Heart right ventricle (tissue), 16 donors: ENCODE results near the gene THAP8. TPM values are rescaled to one million over a fixed set of nuclear protein-coding genes. Genes with fewer than 3 reads are reported as not detected.

Experiments
- ATAC-seq, 8 donors: fragments of 200-7000 bp; cut with Tn5 transposase; one replicate each; pipeline ENCODE4 v1.9.1; 2020; ENCODE audit warnings: mild to moderate bottlenecking in 8 of 8, moderate library complexity in 8 of 8, moderate number of reproducible peaks in 1 of 8
- DNase-seq, 2 donors: peaks; one replicate each; pipeline ENCODE4 v3.0.0-alpha.2; 2020
- H3K27ac ChIP-seq, 10 donors: fragments of 200-600 bp; sonication (generic) in 2 of 10; one replicate each; pipeline versions ENCODE4 v1.5.0 to v1.8.0; 2020 to 2022; ENCODE audit warnings: mild to moderate bottlenecking in 3 of 10
- H3K27me3 ChIP-seq, 7 donors: fragments of 200-600 bp; one replicate each; pipeline ENCODE4 v1.8.0; 2021 to 2022; ENCODE audit warnings: mild to moderate bottlenecking in 2 of 7
- H3K36me3 ChIP-seq, 9 donors: fragments of 200-600 bp; sonication (generic) in 1 of 9; one replicate each; pipeline versions ENCODE4 v1.5.0 to v1.8.0; 2020 to 2022; ENCODE audit warnings: mild to moderate bottlenecking in 2 of 9
- H3K4me1 ChIP-seq, 9 donors: fragments of 200-600 bp; sonication (generic) in 1 of 9; one replicate each; pipeline versions ENCODE4 v1.5.0 to v1.8.0; 2020 to 2022; ENCODE audit warnings: mild to moderate bottlenecking in 4 of 9
- H3K4me3 ChIP-seq, 10 donors: fragments of 200-600 bp; sonication (generic) in 2 of 10; one replicate each; pipeline versions ENCODE4 v1.5.0 to v1.8.0; 2020 to 2022; ENCODE audit warnings: mild to moderate bottlenecking in 7 of 10, moderate library complexity in 2 of 10
- H3K9me3 ChIP-seq, 11 donors: fragments of 200-600 bp in 10 of 11; sonication (generic) in 2 of 11; one replicate each; pipeline versions ENCODE4 v1.5.0 to v1.8.0; 2013 to 2022; ENCODE audit warnings: mild to moderate bottlenecking in 2 of 11, control low read depth in 1 of 11, moderate library complexity in 1 of 11
- WGBS, 2 donors: extraction: QIAGEN DNeasy Blood & Tissue Kit; methylation state at CpG; one replicate each; pipeline ENCODE4 v1.1.7; 2013; ENCODE audit warnings: inconsistent platforms in 1 of 2; 5-methylcytosine and 5-hydroxymethylcytosine counted together
- intact Hi-C, 10 donors: fragments of 100-400 bp; cut with DNase I; formaldehyde crosslinking; loops; one replicate each; pipeline versions ENCODE4 v1.11.1 to v1.14.2; 2022
- polyA plus RNA-seq, 2 donors: library from polyadenylated mRNA; stranded (reverse); fragments of 200-250 nt; gene quantifications; one replicate each; pipeline ENCODE4 v1.2.3, GENCODE V29; 2013
- total RNA-seq, 10 donors: library from RNA; stranded (reverse); fragmentation: NEBNext Ultra II Directional in 3 of 10; extraction: Animal tissue kit (Norgen Biotek cat#: 25700) in 3 of 10; gene quantifications; one replicate each; pipeline versions ENCODE4 v1.2.1 to v1.2.4, GENCODE V29; 2021 to 2023
- TF ChIP-seq, protein P1 (sequence below), 9 donors: fragments of 200-600 bp; sonication (generic) in 2 of 9; IDR thresholded peaks; one replicate each; pipeline versions ENCODE4 v1.5.0 to v1.8.0; 2021 to 2022; ENCODE audit warnings: antibody characterized with exemption in 9 of 9, mild to moderate bottlenecking in 5 of 9, moderate library complexity in 1 of 9
- donor health status: Arrhythmogenic right ventricular cardiomyopathy.
- donor health status: ischemic (EF 13 %, LVEDD 7.1; RV severe dilation, severe dysfunction).
- donor health status: healthy with polysubstance abuse.
- donor health status: DM: no; HTN: yes; CAD: no.
- donor health status: DM: no; HTN: no; CAD: no.
- donor health status: ischemic (EF 25% LVEDD 6.9; RV normal size, moderate dysfunction).
- donor health status: ischemic (EF 25% LVEDD 5.7; RV mildly dilated, moderate dysfunction).
- donor health status: healthy.
- donor health status: DM: yes; HTN: yes; CAD: no.
- donor health status: Ischemic cardiomyopathy.
- donor health status: ischemic (EF 35%, LVEDD 5.7; RV mildly dilated, moderate dysfunction).
- donor health status: nonischemic (EF 11% LVEDD 7.7; RV severe dilation, severe dysfunction).
- donor health status: DM: yes; HTN: yes; CAD: no.
- donor health status: PGD.
- donor health status: ischemic (EF 29% LVEDD 5.4; RV normal size, mild dysfunction).
- donor health status: nonischemic (EF 23%, LVEDD 6.1; RV moderate dilation, normal function).

THAP8 gene
- total and polyA plus RNA-seq, 12 donors, result 2.7 to 7.7 (median 4.5) TPM

DNA sequence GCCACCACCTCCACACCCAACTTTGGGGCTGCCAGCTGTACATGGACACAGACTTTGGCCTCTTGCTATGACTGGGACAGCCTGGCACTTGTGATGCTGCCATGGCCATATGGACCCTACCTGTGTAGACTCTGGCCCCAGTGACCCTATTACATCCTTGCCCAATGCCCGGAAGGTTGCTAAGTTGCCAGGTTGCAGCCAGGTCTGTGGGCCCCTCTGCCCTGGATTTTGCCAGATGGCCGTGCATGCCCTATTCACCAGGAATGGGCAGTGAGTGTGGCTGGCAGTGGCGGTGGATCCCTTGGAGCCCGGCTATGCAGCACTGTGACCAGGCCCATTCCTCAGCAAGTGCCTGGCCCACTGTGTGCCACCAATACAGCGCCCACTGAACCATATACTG is 68.0 kb downstream of the THAP8 start:
- Histone ChIP-seq H3K4me3 (no peak overlapping the region), H3K4me1 (peaks cover 0 to 12% (median 3%) of the 10 kb centered on the region in 9 donors), H3K36me3 (no peaks in the 10 kb centered on the region), H3K9me3 (no peaks in the 10 kb centered on the region), H3K27me3 (peaks cover 0 to 61% (median 49%) of the 10 kb centered on the region in 7 donors), H3K27ac (no peak overlapping the region)
- WGBS, 2 donors, result 91 to 95% methylated on average over 5 of the region's 5 CpGs
- ATAC-seq (no peak), DNase-seq (no peak)
- TF ChIP-seq, protein P1, sequence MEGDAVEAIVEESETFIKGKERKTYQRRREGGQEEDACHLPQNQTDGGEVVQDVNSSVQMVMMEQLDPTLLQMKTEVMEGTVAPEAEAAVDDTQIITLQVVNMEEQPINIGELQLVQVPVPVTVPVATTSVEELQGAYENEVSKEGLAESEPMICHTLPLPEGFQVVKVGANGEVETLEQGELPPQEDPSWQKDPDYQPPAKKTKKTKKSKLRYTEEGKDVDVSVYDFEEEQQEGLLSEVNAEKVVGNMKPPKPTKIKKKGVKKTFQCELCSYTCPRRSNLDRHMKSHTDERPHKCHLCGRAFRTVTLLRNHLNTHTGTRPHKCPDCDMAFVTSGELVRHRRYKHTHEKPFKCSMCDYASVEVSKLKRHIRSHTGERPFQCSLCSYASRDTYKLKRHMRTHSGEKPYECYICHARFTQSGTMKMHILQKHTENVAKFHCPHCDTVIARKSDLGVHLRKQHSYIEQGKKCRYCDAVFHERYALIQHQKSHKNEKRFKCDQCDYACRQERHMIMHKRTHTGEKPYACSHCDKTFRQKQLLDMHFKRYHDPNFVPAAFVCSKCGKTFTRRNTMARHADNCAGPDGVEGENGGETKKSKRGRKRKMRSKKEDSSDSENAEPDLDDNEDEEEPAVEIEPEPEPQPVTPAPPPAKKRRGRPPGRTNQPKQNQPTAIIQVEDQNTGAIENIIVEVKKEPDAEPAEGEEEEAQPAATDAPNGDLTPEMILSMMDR (IDR thresholded peaks at IDR 0.05), result no peak
- intact Hi-C loops, result no loop called here

Other genes with a start within 250 kb of the THAP8 start
- not detected for gene PRODH2, start 241.4 kb downstream of the THAP8 start, total RNA-seq
- not detected for gene PRODH2, start 241.4 kb downstream of the THAP8 start, polyA plus RNA-seq
- gene NPHS1, start 201.8 kb downstream of the THAP8 start, total RNA-seq, result under 1 TPM in 2 of 10 donors, not detected in 8; 0.07 to 0.12 TPM
- not detected for gene NPHS1, start 201.8 kb downstream of the THAP8 start, polyA plus RNA-seq
- gene KIRREL2, start 197.4 kb downstream of the THAP8 start, total RNA-seq, result under 1 TPM in 2 of 10 donors, not detected in 8; 0.12 to 0.35 TPM
- not detected for gene KIRREL2, start 197.4 kb downstream of the THAP8 start, polyA plus RNA-seq
- gene APLP1, start 185.7 kb downstream of the THAP8 start, total RNA-seq, result 10 to 100 TPM; 13.6 to 63.5 (median 26.0) TPM
- gene APLP1, start 185.7 kb downstream of the THAP8 start, polyA plus RNA-seq, result 10 to 100 TPM in 1 of 2 donors, 1 to 10 TPM in 1; 2.7 to 24.2 TPM
- 1 to 10 TPM in 9 of 10 donors, under 1 TPM in 1; 0.66 to 7.8 (median 3.7) TPM for gene NFKBID, start 153.7 kb downstream of the THAP8 start, total RNA-seq
- gene NFKBID, start 153.7 kb downstream of the THAP8 start, polyA plus RNA-seq, result 1 to 10 TPM; 2.3 to 4.8 TPM
- 10 to 100 TPM in 1 of 10 donors, 1 to 10 TPM in 9; 1.7 to 22.8 (median 4.5) TPM for gene HCST, start 151.8 kb downstream of the THAP8 start, total RNA-seq
- gene HCST, start 151.8 kb downstream of the THAP8 start, polyA plus RNA-seq, result 10 to 100 TPM; 10.6 to 17.6 TPM
- gene TYROBP, start 146.0 kb downstream of the THAP8 start, total RNA-seq, result 100 to 1,000 TPM in 1 of 10 donors, 10 to 100 TPM in 6, 1 to 10 TPM in 3; 8.4 to 122 (median 18.2) TPM
- 10 to 100 TPM; 23.9 to 60.9 TPM for gene TYROBP, start 146.0 kb downstream of the THAP8 start, polyA plus RNA-seq
- 1 to 10 TPM; 3.4 to 9.6 (median 5.8) TPM for gene LRFN3, start 117.9 kb downstream of the THAP8 start, total RNA-seq
- gene LRFN3, start 117.9 kb downstream of the THAP8 start, polyA plus RNA-seq, result 1 to 10 TPM; 3.7 to 8.2 TPM
- gene SDHAF1, start 59.1 kb downstream of the THAP8 start, total RNA-seq, result 10 to 100 TPM in 5 of 10 donors, 1 to 10 TPM in 5; 7.3 to 13.4 (median 10.2) TPM
- 10 to 100 TPM in 1 of 2 donors, 1 to 10 TPM in 1; 7.7 to 26.6 TPM for gene SDHAF1, start 59.1 kb downstream of the THAP8 start, polyA plus RNA-seq
- under 1 TPM in 3 of 10 donors, not detected in 7; 0.26 to 0.62 (median 0.42) TPM for gene SYNE4, start 45.5 kb downstream of the THAP8 start, total RNA-seq
- under 1 TPM; 0.29 to 0.37 TPM for gene SYNE4, start 45.5 kb downstream of the THAP8 start, polyA plus RNA-seq
- gene ALKBH6, start 40.1 kb downstream of the THAP8 start, total RNA-seq, result 10 to 100 TPM in 6 of 10 donors, 1 to 10 TPM in 4; 7.9 to 12.4 (median 10.2) TPM
- 10 to 100 TPM; 16.2 to 18.9 TPM for gene ALKBH6, start 40.1 kb downstream of the THAP8 start, polyA plus RNA-seq
- gene CLIP3, start 21.4 kb downstream of the THAP8 start, total RNA-seq, result 1 to 10 TPM; 1.2 to 7.5 (median 4.7) TPM
- 1 to 10 TPM; 2.2 to 2.6 TPM for gene CLIP3, start 21.4 kb downstream of the THAP8 start, polyA plus RNA-seq
- gene WDR62, start 612 bp upstream of the THAP8 start, total RNA-seq, result 10 to 100 TPM in 7 of 10 donors, 1 to 10 TPM in 3; 6.0 to 33.7 (median 12.9) TPM
- 10 to 100 TPM in 1 of 2 donors, 1 to 10 TPM in 1; 1.6 to 22.1 TPM for gene WDR62, start 612 bp upstream of the THAP8 start, polyA plus RNA-seq
- not detected for gene OVOL3, start 56.9 kb upstream of the THAP8 start, total RNA-seq
- not detected for gene OVOL3, start 56.9 kb upstream of the THAP8 start, polyA plus RNA-seq
- 100 to 1,000 TPM in 6 of 10 donors, 10 to 100 TPM in 4; 83.7 to 139 (median 105) TPM for gene POLR2I, start 60.6 kb upstream of the THAP8 start, total RNA-seq
- gene POLR2I, start 60.6 kb upstream of the THAP8 start, polyA plus RNA-seq, result 100 to 1,000 TPM; 153 TPM
- 100 to 1,000 TPM in 4 of 10 donors, 10 to 100 TPM in 6; 73.0 to 134 (median 97.3) TPM for gene TBCB, start 61.2 kb upstream of the THAP8 start, total RNA-seq
- gene TBCB, start 61.2 kb upstream of the THAP8 start, polyA plus RNA-seq, result 100 to 1,000 TPM; 142 to 193 TPM
- gene CAPNS1, start 85.8 kb upstream of the THAP8 start, total RNA-seq, result 1,000 to 10,000 TPM in 1 of 10 donors, 100 to 1,000 TPM in 9; 800 to 1,095 (median 894) TPM
- gene CAPNS1, start 85.8 kb upstream of the THAP8 start, polyA plus RNA-seq, result 1,000 to 10,000 TPM in 1 of 2 donors, 100 to 1,000 TPM in 1; 745 to 1,027 TPM
- 1,000 to 10,000 TPM; 1,564 to 3,571 (median 2,793) TPM for gene COX7A1, start 98.2 kb upstream of the THAP8 start, total RNA-seq
- gene COX7A1, start 98.2 kb upstream of the THAP8 start, polyA plus RNA-seq, result 1,000 to 10,000 TPM in 1 of 2 donors, 100 to 1,000 TPM in 1; 850 to 2,441 TPM
- 1 to 10 TPM; 2.6 to 5.1 (median 3.6) TPM for gene ZNF565, start 160.4 kb upstream of the THAP8 start, total RNA-seq
- 1 to 10 TPM; 2.2 to 3.3 TPM for gene ZNF565, start 160.4 kb upstream of the THAP8 start, polyA plus RNA-seq
- 10 to 100 TPM; 25.7 to 42.1 (median 32.6) TPM for gene ZNF146, start 160.8 kb upstream of the THAP8 start, total RNA-seq
- 10 to 100 TPM; 20.1 to 27.3 TPM for gene ZNF146, start 160.8 kb upstream of the THAP8 start, polyA plus RNA-seq